ENCODE measurements around the gene TPBGL.

TPBGL gene

GRCh38 chr11:75246671-75247350 is 6.2 kb downstream of the TPBGL start:
- DNase-seq: no peak

GRCh38 chr11:75248924-75249256 is 8.3 kb downstream of the TPBGL start:
- no peak for DNase-seq

- no peak for DNase-seq
Observed at GRCh38 chr11:75249704-75250103, 9.1 kb downstream of the TPBGL start.

GRCh38 chr11:75254326-75254725 is 13.8 kb downstream of the TPBGL start:
- no peak for DNase-seq

- DNase-seq: no peak
Observed at GRCh38 chr11:75260396-75261170, 20.0 kb downstream of the TPBGL start.

GRCh38 chr11:75261902-75262361 is 21.4 kb downstream of the TPBGL start:
- DNase-seq: no peak

GRCh38 chr11:75262436-75262835 is 21.9 kb downstream of the TPBGL start:
- DNase-seq: no peak

GRCh38 chr11:75262961-75263852 is 22.6 kb downstream of the TPBGL start:
- DNase-seq: no peak

- DNase-seq: no peak
Observed at GRCh38 chr11:75263944-75264349, 23.4 kb downstream of the TPBGL start.

GRCh38 chr11:75264356-75264755 is 23.8 kb downstream of the TPBGL start:
- no peak for DNase-seq

GRCh38 chr11:75264971-75265370 is 24.4 kb downstream of the TPBGL start:
- no peak for DNase-seq

- no peak for DNase-seq
Observed at GRCh38 chr11:75265851-75266531, 25.4 kb downstream of the TPBGL start.

GRCh38 chr11:75267171-75267970 is 26.8 kb downstream of the TPBGL start:
- DNase-seq: no peak

GRCh38 chr11:75268626-75269366 is 28.2 kb downstream of the TPBGL start:
- DNase-seq: no peak

GRCh38 chr11:75269367-75269660 is 28.7 kb downstream of the TPBGL start:
- DNase-seq: no peak

- DNase-seq: no peak
Observed at GRCh38 chr11:75269896-75270295, 29.3 kb downstream of the TPBGL start.

- peak; percentile 7 for DNase-seq
Observed at GRCh38 chr11:75270896-75271418, 30.4 kb downstream of the TPBGL start.

GRCh38 chr11:75271730-75272129 is 31.2 kb downstream of the TPBGL start:
- DNase-seq: no peak

GRCh38 chr11:75272391-75272790 is 31.8 kb downstream of the TPBGL start:
- no peak for DNase-seq

GRCh38 chr11:75272821-75273301 is 32.3 kb downstream of the TPBGL start:
- DNase-seq: no peak

Measured in COR-L47 (cell line).